HG03097 (cell line): ENCODE measurements around the gene C5orf22.
"Not testable (repeated sequence)": the region's sequence is repeated elsewhere in the genome, so short reads cannot be mapped to it uniquely, and the experiment has no call there.

ENCODE experiments used
- ATAC-seq: cut with Tn5 transposase; IDR thresholded peaks from one replicate; pipeline ENCODE4 v1.9.1; 2021; ENCODE audit not compliant: unreplicated experiment, low FRiP score

The C5orf22 gene

GRCh38 chr5:31551878-31552277 lies 19.8 kb downstream of the C5orf22 start:
- no peak for ATAC-seq

- no peak for ATAC-seq
Measured at GRCh38 chr5:31553863-31554262, 21.8 kb downstream of the C5orf22 start.

- no peak for ATAC-seq
Measured at GRCh38 chr5:31554552-31554951, 22.5 kb downstream of the C5orf22 start.

GRCh38 chr5:31556461-31556860 lies 24.4 kb downstream of the C5orf22 start:
- ATAC-seq, result no peak

GRCh38 chr5:31559942-31560341 lies 27.8 kb downstream of the C5orf22 start:
- no peak for ATAC-seq

- no peak for ATAC-seq
Measured at GRCh38 chr5:31561946-31562345, 29.8 kb downstream of the C5orf22 start.

- no peak for ATAC-seq
Measured at GRCh38 chr5:31563216-31563615, 31.1 kb downstream of the C5orf22 start.

GRCh38 chr5:31566362-31566761 lies 34.3 kb downstream of the C5orf22 start:
- ATAC-seq, result not testable (repeated sequence)

GRCh38 chr5:31568302-31568835 lies 36.3 kb downstream of the C5orf22 start:
- ATAC-seq, result no peak

- ATAC-seq, result no peak
Measured at GRCh38 chr5:31569068-31569467, 37.0 kb downstream of the C5orf22 start.

- ATAC-seq, result no peak
Measured at GRCh38 chr5:31573494-31574142, 41.5 kb downstream of the C5orf22 start.

- ATAC-seq, result no peak
Measured at GRCh38 chr5:31574772-31575171, 42.7 kb downstream of the C5orf22 start.

GRCh38 chr5:31577438-31577837 lies 45.3 kb downstream of the C5orf22 start:
- ATAC-seq, result no peak

GRCh38 chr5:31579558-31579957 lies 47.5 kb downstream of the C5orf22 start:
- ATAC-seq, result no peak

GRCh38 chr5:31581498-31582099 lies 49.5 kb downstream of the C5orf22 start:
- ATAC-seq, result no peak

- no peak for ATAC-seq
Measured at GRCh38 chr5:31583129-31583528, 51.0 kb downstream of the C5orf22 start.

GRCh38 chr5:31585166-31585894 lies 53.2 kb downstream of the C5orf22 start:
- no peak for ATAC-seq

- no peak for ATAC-seq
Measured at GRCh38 chr5:31585895-31586270, 53.8 kb downstream of the C5orf22 start.

- ATAC-seq, result no peak
Measured at GRCh38 chr5:31587546-31587945, 55.4 kb downstream of the C5orf22 start.

GRCh38 chr5:31593665-31594064 lies 61.6 kb downstream of the C5orf22 start:
- ATAC-seq, result no peak

- ATAC-seq, result no peak
Measured at GRCh38 chr5:31596354-31596753, 64.3 kb downstream of the C5orf22 start.
